Activated T-cell treated with anti-CD3 and anti-CD28 coated beads for 24 hours (primary cell): ENCODE measurements around the gene BTLA.
"Not testable (repeated sequence)": the region's sequence is repeated elsewhere in the genome, so short reads cannot be mapped to it uniquely, and the experiment has no call there.

Experiments used
- DNase-seq: peaks from one replicate; pipeline ENCODE4 v3.0.0-alpha.2; 2020; ENCODE audit warnings: low read depth

The BTLA gene, protein sequence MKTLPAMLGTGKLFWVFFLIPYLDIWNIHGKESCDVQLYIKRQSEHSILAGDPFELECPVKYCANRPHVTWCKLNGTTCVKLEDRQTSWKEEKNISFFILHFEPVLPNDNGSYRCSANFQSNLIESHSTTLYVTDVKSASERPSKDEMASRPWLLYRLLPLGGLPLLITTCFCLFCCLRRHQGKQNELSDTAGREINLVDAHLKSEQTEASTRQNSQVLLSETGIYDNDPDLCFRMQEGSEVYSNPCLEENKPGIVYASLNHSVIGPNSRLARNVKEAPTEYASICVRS

DNA sequence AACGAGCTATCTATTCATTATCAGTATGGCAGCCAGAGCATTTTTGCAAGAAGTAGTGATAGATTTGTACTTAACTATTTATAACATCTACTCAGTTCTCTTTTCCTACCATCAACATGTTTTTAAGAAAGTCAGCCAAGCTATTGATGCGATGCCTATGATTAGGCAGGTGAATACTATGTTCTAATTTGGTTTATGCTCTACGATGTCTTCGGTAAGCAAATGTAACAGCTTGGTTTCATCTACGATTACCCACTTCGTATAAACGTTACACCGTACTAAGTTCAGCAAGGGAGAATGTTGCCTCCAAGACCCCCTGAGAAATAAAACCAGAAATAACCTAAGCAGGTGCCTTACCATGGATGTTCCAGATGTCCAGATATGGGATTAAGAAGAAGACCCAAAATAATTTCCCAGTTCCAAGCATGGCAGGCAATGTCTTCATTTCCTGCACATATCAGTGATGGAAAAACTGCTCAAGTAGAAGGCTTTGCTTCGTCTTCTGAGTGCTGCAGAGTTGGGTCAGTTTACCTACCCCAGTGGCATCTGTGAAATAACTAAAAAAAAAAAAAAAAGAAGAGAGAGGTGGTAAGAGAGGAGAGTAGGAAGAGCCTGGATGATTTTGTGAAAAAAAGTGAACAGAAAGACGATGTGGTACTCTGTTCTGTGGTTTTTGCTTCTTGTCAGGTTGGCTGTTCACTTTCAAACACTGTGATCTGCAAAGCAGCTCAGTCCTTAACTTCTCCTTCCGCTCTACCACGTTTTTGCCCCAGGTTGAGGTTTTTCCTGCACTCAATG is at the start of gene BTLA:
BTLA (minus strand) TSS at position 559 of the 798 bp plus-strand sequence; CDS start at position 445, 114 bp downstream.
- no peak for DNase-seq

DNA sequence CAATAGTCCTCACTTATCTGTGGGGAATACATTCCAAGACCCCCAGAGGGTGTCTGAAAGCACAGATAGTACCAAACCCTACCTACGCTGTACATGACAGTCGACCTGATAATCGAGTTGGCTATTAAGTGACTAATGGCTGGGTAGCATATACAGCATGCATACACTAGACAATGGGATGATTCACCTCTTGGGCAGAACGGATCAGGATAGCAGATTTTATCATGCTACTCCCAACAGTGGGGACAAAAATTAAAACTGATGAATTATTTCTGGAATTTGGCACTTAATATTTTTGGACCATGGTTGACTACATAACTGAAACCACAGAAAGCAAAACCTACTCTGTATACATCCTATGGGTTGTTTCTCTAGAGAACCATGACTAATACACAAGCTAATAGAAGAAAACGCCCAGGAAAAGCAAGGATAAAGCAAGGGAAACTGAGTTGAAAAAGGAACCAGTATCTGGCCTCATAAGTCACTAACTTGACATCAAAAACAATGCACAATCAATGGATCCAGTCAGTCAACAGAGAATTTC is 47.0 kb upstream of the BTLA start:
- no peak for DNase-seq

DNA sequence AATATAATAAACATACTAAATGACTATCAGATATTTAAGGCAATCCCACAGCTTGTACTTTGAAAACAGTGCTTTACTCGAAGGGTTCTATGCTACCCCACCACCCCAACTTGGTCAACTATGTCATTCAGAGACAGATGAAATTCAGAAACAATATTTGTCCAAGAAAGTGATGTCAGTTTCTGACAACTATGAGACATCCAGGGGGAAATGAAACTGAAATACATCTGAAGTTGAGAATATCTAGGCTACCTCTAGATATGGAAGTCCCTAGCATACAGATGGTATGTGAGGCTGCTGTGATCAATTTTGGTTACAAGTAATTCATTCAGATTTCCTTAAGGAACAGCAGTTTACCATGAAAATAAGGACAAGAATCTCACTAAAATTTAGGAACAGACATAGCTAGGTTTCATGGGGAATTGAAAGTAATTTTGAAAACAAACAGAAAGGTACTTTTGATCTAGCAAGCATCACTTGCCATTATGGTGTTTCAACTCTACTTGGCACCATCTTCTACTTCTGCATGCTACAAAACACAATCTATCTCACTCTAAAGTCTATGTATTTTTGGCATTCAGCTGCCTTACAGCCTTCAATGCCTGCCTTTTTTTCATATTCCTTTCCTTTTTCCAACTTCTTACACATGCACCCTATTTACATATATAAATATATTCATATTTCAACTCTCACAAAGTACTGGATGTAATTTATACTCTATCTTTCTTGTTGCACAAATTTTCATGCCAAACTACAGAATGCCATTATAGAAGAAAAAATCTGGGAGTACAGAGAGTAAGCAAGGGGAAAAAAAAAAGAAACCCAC is 40.8 kb upstream of the BTLA start:
- DNase-seq, result no peak

DNA sequence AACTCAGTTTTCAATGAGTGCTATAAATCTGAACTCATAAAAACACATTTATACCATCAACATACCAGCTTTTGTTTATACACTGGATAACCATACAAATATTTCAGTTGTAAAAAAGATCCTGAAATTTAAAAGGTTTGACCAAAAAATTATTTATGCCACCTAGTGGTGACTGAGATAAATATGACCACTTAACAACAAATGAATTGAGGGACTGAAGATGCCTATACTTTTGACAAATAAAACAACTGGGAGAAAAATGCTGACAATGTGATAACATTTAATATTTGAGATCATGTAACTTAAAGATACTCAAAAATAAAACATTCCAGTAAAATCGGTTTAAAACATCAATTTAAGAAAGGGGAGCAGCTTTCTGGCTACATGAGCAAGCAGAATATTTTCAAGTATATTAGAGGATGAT is 32.1 kb upstream of the BTLA start:
- DNase-seq, result no peak

DNA sequence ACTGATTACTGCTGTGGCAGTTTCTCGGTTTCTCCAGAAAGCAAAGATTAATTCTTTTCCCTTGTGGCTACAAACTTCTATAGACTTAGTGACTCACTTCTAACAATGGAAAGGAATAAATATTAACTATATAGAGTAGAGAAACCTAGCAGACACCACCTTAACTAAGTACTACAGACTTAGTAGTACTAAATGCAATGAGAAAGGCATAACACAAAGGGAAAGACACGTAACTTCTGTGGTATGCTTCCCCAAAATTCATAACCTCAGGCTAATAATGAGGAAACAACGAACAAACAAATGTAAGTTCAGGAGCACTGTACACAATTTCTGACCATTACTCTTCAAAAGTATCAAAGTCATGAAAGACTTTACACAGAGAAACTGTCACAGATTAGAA is 31.3 kb upstream of the BTLA start:
- DNase-seq, result no peak

DNA sequence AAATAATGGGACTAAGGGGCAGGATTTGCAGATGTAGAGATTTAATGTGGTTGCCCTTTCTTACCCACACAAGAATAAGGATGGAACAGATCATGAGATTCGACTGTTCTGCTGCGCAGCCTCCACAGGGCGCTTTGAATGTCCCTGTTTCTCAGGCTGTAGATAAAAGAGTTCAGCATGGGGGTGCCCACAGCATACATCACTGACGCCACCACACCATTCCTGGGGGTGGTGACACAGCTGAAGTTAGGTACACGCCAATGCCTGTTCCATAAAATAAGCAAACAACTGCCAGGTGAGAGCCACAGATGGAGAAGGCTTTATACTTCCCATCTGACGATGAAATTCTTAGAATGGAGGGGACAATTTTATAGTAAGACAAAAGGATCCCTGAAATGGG is 24.9 kb upstream of the BTLA start:
- not testable (repeated sequence) for DNase-seq

DNA sequence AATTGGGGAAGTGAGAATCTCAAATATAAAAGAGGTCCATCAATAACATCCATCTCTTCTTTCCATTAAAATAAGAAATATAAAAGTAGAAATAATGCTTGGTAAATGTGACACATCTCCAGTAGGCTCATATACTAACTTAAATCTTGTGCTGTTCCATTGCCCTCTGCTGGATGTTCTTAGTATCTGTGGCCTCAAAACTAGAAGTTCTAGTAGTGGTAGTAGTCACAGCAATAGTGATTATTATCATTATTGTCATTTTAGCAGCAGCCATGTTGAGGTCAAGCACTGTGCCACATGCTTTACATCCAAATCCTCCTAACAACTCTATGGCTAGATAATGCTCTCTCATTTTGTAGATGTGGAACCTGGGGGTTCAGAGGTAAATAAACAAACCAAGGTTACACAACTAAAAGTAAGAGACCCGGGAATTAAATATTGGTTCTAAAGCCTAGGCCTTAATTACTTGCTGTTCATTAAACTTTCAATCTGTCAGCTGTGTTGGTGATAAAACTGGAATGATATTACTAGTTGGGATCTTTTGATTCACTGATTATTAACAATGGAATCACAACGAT is 20.2 kb upstream of the BTLA start:
- no peak for DNase-seq

DNA sequence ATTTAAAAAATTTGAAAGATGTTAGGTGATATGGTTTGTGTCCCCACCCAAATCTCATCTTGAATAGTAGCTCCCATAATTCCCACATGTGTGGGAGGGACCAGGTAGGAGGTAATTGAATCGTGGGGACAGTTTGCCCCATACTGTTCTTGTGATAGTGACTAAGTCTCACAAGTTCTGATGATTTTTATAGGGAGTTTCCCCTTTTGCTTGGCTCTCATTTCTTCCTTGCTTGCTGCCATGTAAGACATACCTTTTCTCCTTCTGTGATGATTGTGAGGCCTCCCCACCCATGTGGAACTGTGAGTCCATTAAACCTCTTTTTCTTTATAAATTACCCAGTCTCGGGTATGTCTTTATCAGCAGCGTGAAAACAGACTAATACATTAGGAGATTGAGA is 19.7 kb upstream of the BTLA start:
- not testable (repeated sequence) for DNase-seq

DNA sequence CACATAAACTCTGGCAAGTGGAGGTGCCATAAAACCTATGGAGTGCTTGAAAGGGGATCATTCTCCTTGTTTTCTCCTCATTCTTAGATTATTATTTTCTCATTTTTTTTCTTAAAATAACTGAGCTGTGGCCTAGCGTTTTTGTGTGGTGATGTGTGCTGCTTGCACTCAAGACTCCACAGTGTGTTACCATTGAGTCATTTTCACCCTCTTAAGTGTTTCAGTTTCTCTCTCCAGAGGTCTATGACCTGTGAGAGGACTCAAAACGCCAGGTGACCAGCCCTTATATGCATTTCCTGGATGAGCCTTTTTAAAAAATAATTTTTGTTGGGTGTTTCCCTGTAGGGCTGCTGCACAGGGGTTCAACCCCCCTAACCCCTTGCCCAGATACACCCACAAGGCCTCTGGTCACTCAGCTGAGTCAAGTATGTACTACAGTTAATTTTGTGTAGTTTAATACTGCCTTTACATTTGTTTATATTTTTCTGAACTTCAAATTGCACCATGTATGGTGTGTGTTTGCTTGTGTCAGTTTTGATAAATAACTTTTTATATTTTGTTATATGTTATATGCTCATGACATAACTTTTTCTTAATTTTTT is 15.4 kb upstream of the BTLA start:
- no peak for DNase-seq

DNA sequence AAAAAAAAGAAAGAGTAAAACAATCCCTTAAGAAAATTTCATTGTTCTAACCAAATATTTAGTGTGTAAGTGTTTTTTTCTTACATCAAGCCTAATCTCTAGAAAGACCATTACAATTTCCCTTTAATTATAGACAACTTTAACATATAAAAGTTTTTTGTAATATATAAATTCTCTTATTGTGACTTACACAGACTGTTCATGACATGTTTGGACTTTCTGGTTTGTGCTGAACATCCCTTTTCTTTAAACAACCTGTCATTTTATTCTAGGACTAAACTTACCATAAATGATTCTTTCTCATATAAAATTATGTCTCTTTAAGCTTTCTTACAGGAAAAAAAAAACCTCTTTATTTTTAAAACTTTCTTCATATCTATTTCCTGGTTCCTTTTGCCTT is 13.0 kb upstream of the BTLA start:
- no peak for DNase-seq

DNA sequence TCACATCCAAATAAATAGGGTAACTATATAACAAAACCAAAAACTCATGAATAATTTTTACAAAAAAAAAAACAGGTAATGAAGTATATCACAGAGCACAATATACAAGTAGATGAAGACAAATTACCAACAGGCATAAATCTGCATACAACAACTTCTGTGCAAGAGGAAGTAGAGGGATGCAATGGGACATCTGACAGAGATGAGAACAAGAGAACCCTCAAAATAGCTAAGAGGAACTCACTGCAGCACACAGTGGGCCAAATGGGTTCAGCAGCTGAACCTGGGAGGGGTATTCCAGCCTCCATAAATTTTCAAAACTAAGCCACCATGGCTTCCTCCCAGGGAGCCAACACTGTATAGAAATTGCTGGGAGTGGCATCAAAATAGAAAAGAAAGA is 9.6 kb upstream of the BTLA start:
- no peak for DNase-seq

DNA sequence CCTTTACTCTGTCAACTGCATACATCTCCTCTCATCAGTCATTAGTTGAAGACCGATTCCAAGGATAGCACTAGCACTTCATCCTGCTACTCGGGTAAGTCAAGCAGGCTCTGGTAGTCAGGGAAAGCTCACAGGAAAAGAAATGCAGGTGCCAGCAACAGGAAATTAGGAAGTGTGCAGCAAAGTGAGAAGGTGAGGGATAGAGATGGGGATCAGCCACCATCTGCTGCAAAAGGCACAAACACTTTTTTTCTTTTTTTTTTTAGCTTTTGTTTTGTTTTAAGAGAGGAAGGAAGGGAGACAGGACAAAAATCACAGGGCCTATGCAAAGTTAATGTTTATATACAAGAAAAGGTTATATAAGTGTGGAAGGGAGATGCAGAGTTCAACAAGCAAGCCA is 9.0 kb upstream of the BTLA start:
- DNase-seq, result no peak

DNA sequence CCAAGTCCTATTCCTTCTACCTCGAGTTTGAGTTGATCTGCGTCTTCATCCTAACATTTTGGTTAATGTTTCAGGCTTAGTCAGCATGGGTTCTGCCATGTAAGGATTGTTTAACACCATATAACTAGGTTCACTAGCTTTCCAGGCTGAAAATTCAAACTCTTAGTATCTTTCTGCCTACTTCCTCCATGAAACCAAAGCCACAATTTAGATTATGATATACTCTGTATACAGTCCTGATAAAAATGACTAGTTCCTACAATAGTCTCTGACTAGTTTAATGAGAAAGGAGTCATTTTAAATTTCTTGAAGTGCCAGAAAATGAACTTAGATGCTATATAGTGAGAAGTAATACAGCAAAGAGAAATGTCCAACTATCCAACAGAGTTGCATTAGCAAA is 6.6 kb upstream of the BTLA start:
- no peak for DNase-seq

DNA sequence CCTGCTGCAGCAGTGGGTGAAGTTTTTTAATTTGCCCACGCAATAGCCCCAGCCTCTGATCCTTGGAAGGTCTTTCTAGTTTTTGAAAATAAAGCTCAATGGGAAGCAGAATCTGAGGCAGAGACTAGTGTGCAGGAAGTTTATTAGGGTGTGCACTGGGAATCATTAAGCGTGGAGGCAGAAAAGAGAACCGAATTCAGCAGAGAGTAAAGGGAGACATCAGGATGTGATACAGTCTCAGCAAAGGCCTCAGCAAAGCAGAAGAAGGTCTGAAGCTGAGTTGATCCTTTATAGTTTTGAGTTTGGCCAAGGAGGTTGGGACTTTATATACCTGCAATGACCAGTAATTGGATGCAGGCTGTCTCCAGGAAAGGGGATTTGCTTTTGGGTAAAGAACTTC is 4.9 kb upstream of the BTLA start:
- DNase-seq, result no peak

DNA sequence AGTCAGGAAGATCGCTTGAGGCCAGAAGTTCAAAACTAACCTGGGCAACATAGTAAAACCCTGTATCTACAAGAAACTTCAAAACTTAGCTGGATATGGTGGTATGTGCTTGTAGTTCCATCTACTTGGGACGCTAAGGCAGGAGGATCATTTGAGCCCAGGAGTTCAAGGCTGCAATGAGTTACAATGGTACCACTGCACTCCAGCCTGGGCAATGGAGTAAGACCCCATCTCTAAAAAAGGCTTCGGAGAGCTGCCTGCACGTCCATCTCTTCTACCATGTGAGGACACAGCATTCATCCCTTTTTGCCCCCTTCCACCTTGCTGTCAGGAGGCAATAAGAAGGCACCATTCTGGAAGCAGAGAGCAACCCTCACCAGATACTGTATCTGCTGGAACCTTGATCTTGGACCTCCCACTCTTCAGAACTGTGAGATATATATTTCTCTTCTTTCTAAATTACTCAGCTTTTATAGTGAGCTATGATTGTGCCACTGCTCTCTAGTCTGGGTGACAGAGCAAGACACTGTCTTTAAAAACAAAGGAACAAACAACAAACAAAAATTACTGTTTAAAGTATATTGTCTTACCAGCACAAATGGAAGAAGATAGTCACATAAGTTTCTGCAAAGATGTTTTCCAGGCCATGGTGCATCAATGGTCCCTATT is 4.2 kb upstream of the BTLA start:
- DNase-seq, result no peak

DNA sequence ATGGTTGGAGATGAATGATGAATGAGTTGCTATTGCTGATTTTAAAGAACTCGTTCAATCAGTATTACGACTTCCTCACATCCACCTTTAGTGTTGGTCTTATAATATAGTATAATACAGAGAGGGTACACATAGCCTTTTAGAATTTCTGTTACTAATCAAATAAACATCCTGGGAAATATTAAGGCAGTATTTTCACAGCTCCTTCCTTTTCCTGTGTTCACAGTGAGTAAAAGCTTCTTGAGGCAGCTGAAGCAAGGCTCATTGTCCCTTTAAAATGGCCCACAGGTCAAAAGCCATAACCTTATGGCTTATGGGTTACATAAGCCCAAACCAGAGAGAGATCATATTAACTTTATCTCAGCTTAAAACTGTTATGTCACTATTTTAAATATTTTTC is 1.3 kb upstream of the BTLA start:
- no peak for DNase-seq

DNA sequence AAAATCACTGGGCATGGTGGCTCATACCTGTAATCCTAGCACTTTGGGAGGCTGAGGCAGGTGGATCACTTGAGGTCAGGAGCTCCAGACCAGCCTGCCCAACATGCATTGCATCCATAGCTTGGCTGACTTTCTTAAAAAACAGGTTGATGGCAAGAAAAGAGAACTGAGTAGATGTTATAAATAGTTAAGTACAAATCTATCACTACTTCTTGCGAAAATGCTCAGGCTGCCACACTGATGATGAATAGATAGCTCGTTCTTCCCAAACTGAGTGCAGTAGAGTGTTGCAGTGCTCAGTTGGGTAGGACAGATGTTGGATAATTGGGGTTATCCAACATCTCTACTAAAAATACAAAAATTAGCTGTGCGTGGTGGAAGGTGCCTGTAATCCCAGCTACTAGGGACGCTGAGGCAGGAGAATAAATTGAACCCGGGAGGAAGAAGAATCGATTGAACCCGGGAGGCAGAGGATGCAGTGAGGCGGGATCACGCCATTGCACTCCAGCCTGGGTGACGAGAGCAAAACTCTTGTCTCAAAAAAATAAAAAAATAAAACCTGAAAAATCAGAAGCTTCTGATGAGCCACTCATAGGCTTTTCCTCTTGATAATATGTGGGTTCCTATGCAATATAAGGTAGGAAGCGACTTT is 1.2 kb downstream of the BTLA start:
- no peak for DNase-seq

DNA sequence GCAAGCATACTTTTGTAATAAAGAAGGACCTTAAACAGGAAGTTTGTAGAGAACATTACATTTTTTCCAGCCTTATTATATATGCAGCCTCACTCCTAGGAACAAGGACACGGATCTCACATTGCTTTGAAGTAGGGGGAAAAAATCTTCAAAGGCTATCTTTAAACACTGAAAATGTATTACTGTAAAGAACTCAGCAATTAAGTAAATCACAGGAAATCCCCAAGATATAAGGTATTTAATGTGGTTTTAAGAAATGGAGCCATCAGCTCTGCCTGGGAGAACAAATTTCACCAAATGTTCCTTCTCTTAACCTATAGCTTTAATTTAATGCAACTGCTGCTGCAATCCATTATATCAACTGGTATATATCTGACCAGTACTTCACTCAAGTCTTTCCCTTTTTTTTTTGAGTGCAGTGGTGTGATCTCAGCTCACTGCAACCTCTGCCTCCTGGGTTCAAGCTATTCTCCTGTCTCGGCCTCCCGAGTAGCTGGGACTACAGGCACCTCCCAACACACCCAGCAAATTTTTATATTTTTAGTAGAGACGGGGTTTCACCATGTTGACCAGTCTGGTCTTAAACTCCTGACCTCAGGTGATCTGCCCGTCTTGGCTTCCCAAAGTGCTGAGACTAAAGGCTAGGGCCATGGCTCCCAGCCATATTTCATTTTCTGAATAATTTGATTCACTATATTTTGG is 2.8 kb downstream of the BTLA start:
- no peak for DNase-seq

DNA sequence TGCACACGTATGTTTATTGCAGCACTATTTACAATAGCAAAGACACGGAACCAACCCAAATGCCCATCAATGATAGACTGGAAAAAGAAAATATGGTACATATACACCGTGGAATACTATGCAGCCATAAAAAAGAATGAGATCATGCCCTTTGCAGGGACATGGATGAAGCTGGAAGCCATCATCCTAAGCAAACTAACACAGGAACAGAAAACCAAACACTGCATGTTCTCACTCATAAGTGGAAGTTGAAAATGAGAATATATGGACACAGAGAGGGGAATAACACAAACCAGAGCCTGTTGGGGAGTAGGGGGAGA is 4.9 kb downstream of the BTLA start:
- DNase-seq, result not testable (repeated sequence)

DNA sequence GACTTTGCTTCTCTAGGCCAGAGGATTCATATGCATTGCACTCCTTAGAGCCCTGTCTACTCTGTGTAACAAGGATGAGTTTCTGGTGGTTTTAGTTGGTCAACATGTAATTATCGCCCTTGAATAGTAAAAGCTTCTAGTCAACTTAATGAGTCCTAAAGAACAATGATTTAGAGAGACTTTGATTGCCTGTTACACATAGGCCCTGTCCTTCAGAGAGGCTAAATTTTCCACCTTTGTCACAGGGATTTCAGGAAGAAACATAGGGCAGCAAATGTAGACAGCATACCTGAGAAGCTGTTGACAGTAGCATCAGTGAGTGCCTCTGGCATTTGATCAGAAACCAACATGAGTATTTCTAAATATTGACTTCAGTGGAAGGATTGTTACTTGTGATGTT is 7.1 kb downstream of the BTLA start:
- DNase-seq, result no peak
